BE2C (cell line): Measurements from ENCODE around the gene RNF167.

Experiments
- DNase-seq: peaks from one replicate; pipeline ENCODE4 v3.0.0-alpha.2; 2020
- H3K27me3 ChIP-seq: fragments of 250-450 bp; sonication (Bioruptor Pico); 2 replicates; pipeline ENCODE4 v1.5.1; 2020; ENCODE audit warnings: mild to moderate bottlenecking
- H3K36me3 ChIP-seq: fragments of 250-450 bp; sonication (Bioruptor Pico); 2 replicates; pipeline ENCODE4 v1.5.1; 2020; ENCODE audit warnings: mild to moderate bottlenecking
- H3K4me1 ChIP-seq: fragments of 250-450 bp; sonication (Bioruptor Pico); 2 replicates; pipeline ENCODE4 v1.5.1; 2020
- H3K4me3 ChIP-seq: 2 replicates; pipeline ENCODE4 v1.5.1; 2011; ENCODE audit warnings: low read depth, low read length
- H3K9me3 ChIP-seq: fragments of 250-450 bp; sonication (Bioruptor Pico); 2 replicates; pipeline ENCODE4 v1.5.1; 2020
- TF ChIP-seq, protein P1 (sequence below): IDR thresholded peaks from 2 replicates; pipeline ENCODE4 v1.5.1; 2012; ENCODE audit warnings: mild to moderate bottlenecking, low read depth, low read length

Gene RNF167

DNA sequence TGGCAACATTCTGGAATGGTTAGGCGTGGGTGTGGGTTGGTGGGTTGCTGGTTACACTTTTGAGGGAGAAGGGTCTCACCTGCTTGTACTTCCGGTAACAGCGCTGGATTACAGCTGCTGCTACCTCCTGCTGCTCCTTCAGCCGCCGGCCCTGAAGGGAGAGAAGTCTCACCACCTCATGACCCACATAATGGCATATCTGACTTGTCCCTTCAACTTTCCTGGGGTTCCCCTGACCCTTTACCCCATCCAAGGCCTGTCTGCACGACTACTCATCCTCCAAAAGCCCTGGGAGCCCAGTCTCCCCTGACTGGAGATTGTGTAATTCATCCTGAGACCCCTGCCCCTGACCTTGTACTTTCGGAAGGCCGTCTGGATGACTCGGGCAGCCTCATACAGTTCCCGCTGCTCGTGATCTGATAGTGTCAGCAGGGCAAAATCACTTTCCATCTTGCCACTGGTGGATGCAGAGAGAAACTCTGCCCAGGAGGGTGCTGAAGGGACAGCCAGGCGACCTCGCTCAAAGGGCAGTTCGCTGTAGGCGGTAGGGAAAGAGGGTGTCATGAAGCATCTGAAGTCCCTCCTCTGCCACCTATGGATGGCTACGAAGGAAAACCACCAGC, 29.6 kb downstream of the RNF167 start:
- H3K27me3 ChIP-seq = no peaks in the 10 kb centered on the region
- H3K9me3 ChIP-seq = no peaks in the 10 kb centered on the region
- H3K4me1 ChIP-seq = no peaks in the 10 kb centered on the region
- TF ChIP-seq, protein P1, sequence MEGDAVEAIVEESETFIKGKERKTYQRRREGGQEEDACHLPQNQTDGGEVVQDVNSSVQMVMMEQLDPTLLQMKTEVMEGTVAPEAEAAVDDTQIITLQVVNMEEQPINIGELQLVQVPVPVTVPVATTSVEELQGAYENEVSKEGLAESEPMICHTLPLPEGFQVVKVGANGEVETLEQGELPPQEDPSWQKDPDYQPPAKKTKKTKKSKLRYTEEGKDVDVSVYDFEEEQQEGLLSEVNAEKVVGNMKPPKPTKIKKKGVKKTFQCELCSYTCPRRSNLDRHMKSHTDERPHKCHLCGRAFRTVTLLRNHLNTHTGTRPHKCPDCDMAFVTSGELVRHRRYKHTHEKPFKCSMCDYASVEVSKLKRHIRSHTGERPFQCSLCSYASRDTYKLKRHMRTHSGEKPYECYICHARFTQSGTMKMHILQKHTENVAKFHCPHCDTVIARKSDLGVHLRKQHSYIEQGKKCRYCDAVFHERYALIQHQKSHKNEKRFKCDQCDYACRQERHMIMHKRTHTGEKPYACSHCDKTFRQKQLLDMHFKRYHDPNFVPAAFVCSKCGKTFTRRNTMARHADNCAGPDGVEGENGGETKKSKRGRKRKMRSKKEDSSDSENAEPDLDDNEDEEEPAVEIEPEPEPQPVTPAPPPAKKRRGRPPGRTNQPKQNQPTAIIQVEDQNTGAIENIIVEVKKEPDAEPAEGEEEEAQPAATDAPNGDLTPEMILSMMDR = no peak
- H3K4me3 ChIP-seq = peak overlapping the region; percentile 76
- no peak for DNase-seq
- H3K36me3 ChIP-seq = no peaks in the 10 kb centered on the region; the same call in 1 of the 2 replicates

DNA sequence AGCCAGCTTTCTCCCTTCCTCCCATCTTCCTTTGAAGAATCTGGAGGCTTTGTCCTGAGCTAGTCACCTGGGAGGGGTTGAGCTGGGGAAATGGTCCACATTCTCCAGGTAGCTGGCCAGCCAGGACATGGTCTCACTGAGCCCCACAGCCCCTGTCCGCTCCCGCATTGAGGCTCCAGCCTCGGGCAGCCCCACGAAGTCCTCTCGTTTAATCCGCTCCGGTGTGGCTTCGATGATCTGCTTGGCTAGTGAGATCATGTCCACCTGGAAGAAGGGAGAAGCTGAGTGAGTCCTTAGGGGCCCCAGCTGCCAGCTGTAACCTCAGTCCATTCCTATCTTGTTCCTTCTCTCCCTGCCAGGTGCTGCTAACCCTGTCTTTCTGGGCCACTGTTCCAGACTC, 30.2 kb downstream of the RNF167 start:
- no peaks in the 10 kb centered on the region for H3K27me3 ChIP-seq
- no peaks in the 10 kb centered on the region for H3K4me1 ChIP-seq
- H3K36me3 ChIP-seq = no peaks in the 10 kb centered on the region; the same call in 1 of the 2 replicates
- H3K9me3 ChIP-seq = no peaks in the 10 kb centered on the region
- TF ChIP-seq, protein P1 = no peak
- no peak for DNase-seq
- no peak overlapping the region for H3K4me3 ChIP-seq

DNA sequence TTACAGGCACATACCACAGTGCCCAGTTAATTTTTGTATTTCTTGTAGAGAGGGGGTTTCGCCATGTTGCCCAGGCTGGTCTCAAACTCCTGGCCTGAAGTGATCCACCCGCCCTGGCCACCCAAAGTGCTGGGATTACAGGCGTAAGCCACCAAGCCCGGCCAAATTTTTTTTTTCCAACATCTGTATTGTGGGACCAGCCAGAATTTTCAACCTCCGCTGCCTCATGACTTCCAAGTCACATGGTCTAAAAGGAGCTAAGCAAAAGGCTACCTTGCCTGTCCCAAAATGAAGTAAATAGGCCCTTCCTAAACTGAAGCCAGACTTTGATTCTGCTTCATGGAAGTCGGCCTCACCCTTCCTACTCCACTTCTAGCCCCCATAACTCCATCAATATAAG, 31.8 kb downstream of the RNF167 start:
- TF ChIP-seq, protein P1 = no peak
- Histone ChIP-seq H3K9me3 (no peaks in the 10 kb centered on the region), H3K4me1 (no peaks in the 10 kb centered on the region), H3K4me3 (no peak overlapping the region), H3K27me3 (no peaks in the 10 kb centered on the region), H3K36me3 (no peaks in the 10 kb centered on the region)
- DNase-seq = no peak

DNA sequence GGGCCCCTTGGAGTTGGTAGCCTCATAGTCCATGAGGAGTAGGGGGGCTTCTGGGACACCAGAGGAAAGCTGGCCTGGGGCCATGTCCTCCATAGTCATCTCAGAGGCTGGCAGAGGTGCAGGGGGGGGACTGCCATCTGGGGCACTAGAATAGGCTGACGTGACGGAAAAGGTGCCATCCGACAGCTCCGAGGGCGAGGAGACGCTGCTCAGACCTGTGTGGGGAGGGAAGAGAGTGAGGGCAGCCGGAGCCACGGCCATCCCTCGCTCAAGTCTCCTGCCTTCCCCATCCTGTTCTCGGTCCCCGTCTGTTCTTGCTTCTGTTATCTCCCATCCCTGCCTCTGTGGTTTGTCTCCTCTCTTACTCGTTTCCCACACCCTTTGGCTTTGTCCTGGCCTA, 32.3 kb downstream of the RNF167 start:
- TF ChIP-seq, protein P1 = no peak
- H3K9me3 ChIP-seq = no peaks in the 10 kb centered on the region
- no peaks in the 10 kb centered on the region for H3K27me3 ChIP-seq
- H3K4me1 ChIP-seq = no peaks in the 10 kb centered on the region
- no peak for DNase-seq
- H3K36me3 ChIP-seq = no peaks in the 10 kb centered on the region
- H3K4me3 ChIP-seq = no peak overlapping the region

DNA sequence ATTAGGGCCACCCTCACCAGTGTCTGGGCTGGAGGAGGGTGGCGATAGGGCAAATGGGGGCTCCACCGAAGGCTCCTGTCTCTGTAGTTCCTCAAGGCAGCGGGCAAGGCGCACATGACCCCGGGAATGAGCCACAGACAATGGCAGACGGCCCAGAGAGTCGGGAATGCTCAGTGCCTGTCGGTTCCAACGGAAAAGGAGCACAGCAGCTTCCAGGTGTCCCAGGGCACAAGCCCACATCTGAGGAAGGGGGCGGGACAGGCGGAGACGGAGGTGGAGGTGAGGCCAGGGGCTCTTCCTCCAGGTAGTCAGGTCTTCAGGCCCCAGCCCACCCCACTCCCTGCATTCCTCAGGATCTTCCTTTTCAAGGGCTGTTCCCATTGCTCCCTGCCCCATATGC, 32.7 kb downstream of the RNF167 start:
- Histone ChIP-seq H3K4me1 (no peaks in the 10 kb centered on the region), H3K9me3 (no peaks in the 10 kb centered on the region), H3K36me3 (no peaks in the 10 kb centered on the region), H3K4me3 (no peak overlapping the region), H3K27me3 (no peaks in the 10 kb centered on the region)
- TF ChIP-seq, protein P1 = no peak
- no peak for DNase-seq

DNA sequence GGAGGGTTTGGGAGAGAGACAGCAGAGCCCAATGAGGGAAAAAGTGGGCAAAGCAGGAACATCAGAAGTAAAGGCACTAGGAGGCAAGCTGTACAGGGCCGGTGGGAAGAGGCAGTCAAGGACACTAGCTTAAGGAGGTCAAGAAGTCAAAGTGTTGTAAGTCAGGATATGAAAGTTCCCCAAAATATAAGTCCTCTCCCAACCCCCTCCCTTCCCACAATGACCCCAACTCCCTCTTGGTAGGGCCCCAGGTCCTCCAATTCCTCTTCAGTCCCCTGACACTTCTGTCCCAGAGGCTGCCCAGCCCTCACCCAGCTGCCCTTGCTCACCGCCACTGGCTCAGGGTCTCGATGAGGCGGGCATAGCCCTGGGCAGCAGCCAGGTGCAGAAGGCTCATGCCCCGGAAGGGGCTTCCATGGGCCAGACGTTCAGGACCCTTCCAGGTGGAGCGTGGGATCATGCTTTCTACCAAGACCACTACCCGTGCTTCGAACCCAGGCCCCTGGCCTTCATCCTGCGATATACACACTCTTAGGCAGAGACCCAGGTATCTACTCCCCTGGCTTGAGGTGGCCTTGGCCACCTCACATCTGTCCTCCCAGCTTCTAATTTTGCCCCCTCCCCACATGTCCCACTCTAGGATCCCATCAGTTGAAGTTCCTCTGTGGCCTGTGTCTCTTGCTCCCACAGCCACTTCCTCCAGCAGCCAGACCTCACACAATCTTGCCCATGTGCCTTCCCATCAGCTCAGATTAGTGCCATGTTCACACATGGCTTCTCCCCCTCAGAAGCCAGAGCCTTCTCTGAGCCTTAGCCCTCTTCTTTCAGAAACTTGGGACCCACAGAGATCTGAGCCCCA, 33.4 kb downstream of the RNF167 start:
- no peaks in the 10 kb centered on the region for H3K9me3 ChIP-seq
- no peaks in the 10 kb centered on the region for H3K27me3 ChIP-seq
- no peak for DNase-seq
- TF ChIP-seq, protein P1 = no peak
- no peaks in the 10 kb centered on the region for H3K4me1 ChIP-seq
- H3K4me3 ChIP-seq = no peak overlapping the region
- no peaks in the 10 kb centered on the region for H3K36me3 ChIP-seq
